ENCODE data around the gene SPAG16.

DNA sequence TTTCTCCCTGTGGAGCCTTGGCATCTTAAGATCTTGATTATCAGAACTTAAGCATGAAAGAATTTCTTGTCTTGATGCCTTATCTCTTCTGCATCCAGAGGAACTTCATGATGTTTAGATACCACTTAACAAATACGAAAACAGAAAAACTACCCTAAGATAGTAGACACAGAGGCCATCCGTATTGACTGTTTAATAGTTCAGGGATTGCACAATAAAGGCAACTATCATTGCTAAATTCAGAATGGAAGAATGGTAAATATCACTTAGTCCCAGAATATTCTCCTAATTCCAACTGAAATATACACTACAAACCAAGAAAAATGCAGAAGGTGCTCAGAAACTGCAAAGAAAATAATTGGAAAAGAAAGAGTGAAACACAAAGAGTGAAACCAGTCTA is 912.0 kb downstream of the SPAG16 start:
- TF ChIP-seq ATF1 (CRISPR knock-in tag; IDR thresholded peaks at IDR 0.05) (no peak), MAX (CRISPR knock-in tag; IDR thresholded peaks at IDR 0.05) (no peak), CREB1 (CRISPR knock-in tag; IDR thresholded peaks at IDR 0.05) (no peak), FOXP1 (CRISPR knock-in tag; IDR thresholded peaks at IDR 0.05; ENCODE audit: borderline replicate concordance) (no peak), ZNF396 (CRISPR knock-in tag; IDR thresholded peaks at IDR 0.05; ENCODE audit: borderline replicate concordance) (no peak), STAT6 (CRISPR knock-in tag; conservative IDR thresholded peaks at IDR 0.05; ENCODE audit: low read depth) (no peak), TP53 (CRISPR knock-in tag; IDR thresholded peaks at IDR 0.05) (no peak), NR2C2 (CRISPR knock-in tag; IDR thresholded peaks at IDR 0.05) (no peak)
- TF ChIP-seq, protein P1, sequence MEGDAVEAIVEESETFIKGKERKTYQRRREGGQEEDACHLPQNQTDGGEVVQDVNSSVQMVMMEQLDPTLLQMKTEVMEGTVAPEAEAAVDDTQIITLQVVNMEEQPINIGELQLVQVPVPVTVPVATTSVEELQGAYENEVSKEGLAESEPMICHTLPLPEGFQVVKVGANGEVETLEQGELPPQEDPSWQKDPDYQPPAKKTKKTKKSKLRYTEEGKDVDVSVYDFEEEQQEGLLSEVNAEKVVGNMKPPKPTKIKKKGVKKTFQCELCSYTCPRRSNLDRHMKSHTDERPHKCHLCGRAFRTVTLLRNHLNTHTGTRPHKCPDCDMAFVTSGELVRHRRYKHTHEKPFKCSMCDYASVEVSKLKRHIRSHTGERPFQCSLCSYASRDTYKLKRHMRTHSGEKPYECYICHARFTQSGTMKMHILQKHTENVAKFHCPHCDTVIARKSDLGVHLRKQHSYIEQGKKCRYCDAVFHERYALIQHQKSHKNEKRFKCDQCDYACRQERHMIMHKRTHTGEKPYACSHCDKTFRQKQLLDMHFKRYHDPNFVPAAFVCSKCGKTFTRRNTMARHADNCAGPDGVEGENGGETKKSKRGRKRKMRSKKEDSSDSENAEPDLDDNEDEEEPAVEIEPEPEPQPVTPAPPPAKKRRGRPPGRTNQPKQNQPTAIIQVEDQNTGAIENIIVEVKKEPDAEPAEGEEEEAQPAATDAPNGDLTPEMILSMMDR (IDR thresholded peaks at IDR 0.05): no peak
- TF ChIP-seq, protein P2, sequence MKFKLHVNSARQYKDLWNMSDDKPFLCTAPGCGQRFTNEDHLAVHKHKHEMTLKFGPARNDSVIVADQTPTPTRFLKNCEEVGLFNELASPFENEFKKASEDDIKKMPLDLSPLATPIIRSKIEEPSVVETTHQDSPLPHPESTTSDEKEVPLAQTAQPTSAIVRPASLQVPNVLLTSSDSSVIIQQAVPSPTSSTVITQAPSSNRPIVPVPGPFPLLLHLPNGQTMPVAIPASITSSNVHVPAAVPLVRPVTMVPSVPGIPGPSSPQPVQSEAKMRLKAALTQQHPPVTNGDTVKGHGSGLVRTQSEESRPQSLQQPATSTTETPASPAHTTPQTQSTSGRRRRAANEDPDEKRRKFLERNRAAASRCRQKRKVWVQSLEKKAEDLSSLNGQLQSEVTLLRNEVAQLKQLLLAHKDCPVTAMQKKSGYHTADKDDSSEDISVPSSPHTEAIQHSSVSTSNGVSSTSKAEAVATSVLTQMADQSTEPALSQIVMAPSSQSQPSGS (CRISPR knock-in tag; IDR thresholded peaks at IDR 0.05; ENCODE audit: borderline replicate concordance, low read depth): no peak
